H9 (cell line): ENCODE measurements around the gene IFI27L1. TPM values are rescaled to one million over a fixed set of nuclear protein-coding genes. Genes with fewer than 3 reads are reported as not detected.

Source experiments
- DNase-seq: peaks from one replicate; pipeline ENCODE4 v3.0.0-alpha.2; 2017
- H2AFZ ChIP-seq: one replicate; pipeline ENCODE4 v1.6.1; 2013; ENCODE audit warnings: mild to moderate bottlenecking, low read length, control low read depth, moderate library complexity
- H2AK5ac ChIP-seq: 2 replicates; pipeline ENCODE4 v1.6.1; 2013; ENCODE audit warnings: low read length, control low read depth, mixed read lengths; ENCODE audit not compliant: insufficient read length
- H2BK120ac ChIP-seq: one replicate; pipeline ENCODE4 v1.6.1; 2013; ENCODE audit warnings: low read depth, mild to moderate bottlenecking, low read length, control low read depth, inconsistent platforms; ENCODE audit not compliant: poor library complexity, severe bottlenecking
- H2BK12ac ChIP-seq: 2 replicates; pipeline ENCODE4 v1.6.1; 2013; ENCODE audit warnings: low read length, control low read depth, mixed read lengths, low read depth; ENCODE audit not compliant: insufficient read length
- H2BK15ac ChIP-seq: 2 replicates; pipeline ENCODE4 v1.6.1; 2013; ENCODE audit warnings: low read depth, low read length, control low read depth
- H2BK20ac ChIP-seq: one replicate; pipeline ENCODE4 v1.6.1; 2013; ENCODE audit warnings: low read depth, mild to moderate bottlenecking, low read length, control low read depth, inconsistent platforms; ENCODE audit not compliant: poor library complexity, severe bottlenecking
- H2BK5ac ChIP-seq: 2 replicates; pipeline ENCODE4 v1.6.1; 2013; ENCODE audit warnings: low read length, control low read depth, mixed read lengths; ENCODE audit not compliant: insufficient read length
- H3K14ac ChIP-seq: 2 replicates; pipeline ENCODE4 v1.6.1; 2013; ENCODE audit warnings: low read length, control low read depth; ENCODE audit not compliant: insufficient read depth
- H3K18ac ChIP-seq: 2 replicates; pipeline ENCODE4 v1.6.1; 2013; ENCODE audit warnings: low read depth, mild to moderate bottlenecking, mixed read lengths, low read length, control low read depth; ENCODE audit not compliant: insufficient read length
- H3K23ac ChIP-seq: 2 replicates; pipeline ENCODE4 v1.6.1; 2013; ENCODE audit warnings: low read length, control low read depth, mixed read lengths, low read depth; ENCODE audit not compliant: insufficient read length
- H3K23me2 ChIP-seq: 2 replicates; pipeline ENCODE4 v1.6.1; 2013; ENCODE audit warnings: low read depth, mild to moderate bottlenecking, mixed read lengths, low read length, control low read depth; ENCODE audit not compliant: insufficient read length, poor library complexity, severe bottlenecking
- H3K27ac ChIP-seq: 2 replicates; pipeline ENCODE4 v1.5.1; 2013; ENCODE audit warnings: low read length, control low read depth, mixed read lengths, low read depth; ENCODE audit not compliant: insufficient read length
- H3K27me3 ChIP-seq: 2 replicates; pipeline ENCODE4 v1.6.1; 2013; ENCODE audit warnings: low read length, control low read depth, inconsistent platforms; ENCODE audit not compliant: insufficient read depth
- H3K4ac ChIP-seq: 2 replicates; pipeline ENCODE4 v1.6.1; 2013; ENCODE audit warnings: low read depth, mild to moderate bottlenecking, control low read depth, inconsistent platforms, low read length, moderate library complexity
- H3K4me1 ChIP-seq: 2 replicates; pipeline ENCODE4 v1.6.1; 2013; ENCODE audit warnings: low read length, control low read depth, inconsistent platforms; ENCODE audit not compliant: insufficient read depth
- H3K4me2 ChIP-seq: 2 replicates; pipeline ENCODE4 v1.6.1; 2013; ENCODE audit warnings: low read length, control low read depth, mixed read lengths; ENCODE audit not compliant: insufficient read length, insufficient read depth
- H3K56ac ChIP-seq: 2 replicates; pipeline ENCODE4 v1.6.1; 2013; ENCODE audit warnings: low read depth, mild to moderate bottlenecking, mixed read lengths, low read length, control low read depth; ENCODE audit not compliant: insufficient read length
- H3K79me1 ChIP-seq: 2 replicates; pipeline ENCODE4 v1.6.1; 2013; ENCODE audit warnings: low read depth, mild to moderate bottlenecking, moderate library complexity, low read length, control low read depth, inconsistent platforms; ENCODE audit not compliant: insufficient read depth, poor library complexity, severe bottlenecking
- H3K79me2 ChIP-seq: 2 replicates; pipeline ENCODE4 v1.6.1; 2013; ENCODE audit warnings: low read length, control low read depth, inconsistent platforms; ENCODE audit not compliant: insufficient read depth
- H3K9ac ChIP-seq: 2 replicates; pipeline ENCODE4 v1.6.1; 2013; ENCODE audit warnings: low read length, control low read depth, mixed read lengths; ENCODE audit not compliant: insufficient read length; ENCODE audit errors: extremely low read depth
- H3K9me3 ChIP-seq: one replicate; pipeline ENCODE4 v1.6.1; 2013; ENCODE audit warnings: low read depth, low read length, inconsistent platforms; ENCODE audit not compliant: control insufficient read depth
- H3T11ph ChIP-seq: one replicate; pipeline ENCODE4 v1.6.1; 2013; ENCODE audit warnings: mild to moderate bottlenecking, low read length, control low read depth, inconsistent platforms
- H4K20me1 ChIP-seq: one replicate; pipeline ENCODE4 v1.6.1; 2013; ENCODE audit not compliant: control insufficient read depth, insufficient read length, insufficient read depth
- H4K5ac ChIP-seq: 2 replicates; pipeline ENCODE4 v1.6.1; 2013; ENCODE audit warnings: low read depth, mild to moderate bottlenecking, mixed read lengths, low read length, control low read depth; ENCODE audit not compliant: insufficient read length
- H4K8ac ChIP-seq: replicated peaks from 2 replicates; pipeline ENCODE4 v1.6.1; 2013; ENCODE audit warnings: low read length, control low read depth, mixed read lengths, low read depth; ENCODE audit not compliant: insufficient read length
- H4K91ac ChIP-seq: 2 replicates; pipeline ENCODE4 v1.6.1; 2013; ENCODE audit warnings: low read depth, mild to moderate bottlenecking, moderate library complexity, mixed read lengths, low read length, control low read depth; ENCODE audit not compliant: insufficient read length
- H3K27ac Mint-ChIP-seq, 3 experiments: 2 replicates in 2 of 3; 3 replicates in 1 of 3; pipeline ENCODE4 v1.8.0; 2020 to 2021; ENCODE audit warnings: mixed read lengths in 3 of 3, mild to moderate bottlenecking in 1 of 3, moderate library complexity in 1 of 3
- H3K27me3 Mint-ChIP-seq: 2 replicates; pipeline ENCODE4 v1.8.0; 2021; ENCODE audit warnings: low read depth, mild to moderate bottlenecking, moderate library complexity, mixed read lengths
- H3K36me3 Mint-ChIP-seq, 3 experiments: 2 replicates in 2 of 3; 3 replicates in 1 of 3; pipeline ENCODE4 v1.8.0; 2020 to 2021; ENCODE audit warnings: low read depth in 3 of 3, mixed read lengths in 3 of 3; ENCODE audit not compliant: insufficient read depth in 1 of 3
- H3K4me1 Mint-ChIP-seq, 2 experiments: 2 replicates each; pipeline ENCODE4 v1.8.0; 2020; ENCODE audit warnings: mixed read lengths in 2 of 2
- H3K4me3 Mint-ChIP-seq, 2 experiments: 2 replicates in 1 of 2; 3 replicates in 1 of 2; pipeline ENCODE4 v1.8.0; 2020 to 2021; ENCODE audit warnings: mild to moderate bottlenecking in 2 of 2, mixed read lengths in 2 of 2, moderate library complexity in 1 of 2
- H3K9me3 Mint-ChIP-seq, 2 experiments: 2 replicates in 1 of 2; 3 replicates in 1 of 2; pipeline ENCODE4 v1.8.0; 2020; ENCODE audit warnings: mild to moderate bottlenecking in 2 of 2, mixed read lengths in 2 of 2, moderate library complexity in 1 of 2
- WGBS: extraction: QIAGEN DNeasy Blood & Tissue Kit; methylation state at CpG from one replicate; pipeline ENCODE4 v1.1.7; 2013; ENCODE audit warnings: missing lambda C conversion rate, low lambda C conversion rate, mixed read lengths; ENCODE audit not compliant: insufficient read length; ENCODE audit errors: extremely low coverage; 5-methylcytosine and 5-hydroxymethylcytosine counted together
- total RNA-seq: library from RNA; stranded (reverse); gene quantifications from 2 replicates; pipeline ENCODE4 v1.2.1, GENCODE V29; 2021
- TF ChIP-seq, protein P1 (sequence below): fragments of 200-600 bp; sonication (generic); conservative IDR thresholded peaks from 3 replicates; pipeline ENCODE4 v1.8.0; 2021; ENCODE audit warnings: antibody characterized with exemption, mild to moderate bottlenecking

The IFI27L1 gene
- total RNA-seq, 1 experiment from 2014 or later = 27.4 TPM

DNA sequence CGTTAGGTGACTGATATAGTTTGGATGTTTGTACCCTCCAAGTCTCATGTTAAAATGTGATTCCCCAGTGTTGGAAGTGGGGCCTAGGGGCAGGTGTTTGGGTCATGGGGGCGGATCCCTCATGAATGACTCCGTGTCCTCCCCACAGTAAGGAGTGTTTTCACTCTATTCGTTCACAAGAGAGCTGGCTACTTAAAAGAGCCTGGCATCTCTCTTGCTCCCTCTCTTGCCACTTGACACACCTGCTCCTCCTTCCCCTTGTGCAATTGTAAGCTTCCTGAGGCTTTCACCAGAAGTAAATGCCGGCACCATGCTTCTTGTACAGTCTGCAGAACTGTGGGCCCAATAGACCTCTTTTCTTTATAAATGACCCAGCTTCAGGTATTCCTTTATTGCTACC lies 45.7 kb downstream of the IFI27L1 start:
- Histone ChIP-seq H2BK120ac (no peak overlapping the region), H4K20me1 (no peaks in the 10 kb centered on the region), H3K9ac (no peak overlapping the region), H3K4ac (no peak overlapping the region), H3K23me2 (peaks cover 7% of the 10 kb centered on the region), H4K8ac (no peak overlapping the region), H3K27ac (no peak overlapping the region), H3K23ac (no peak overlapping the region), H3K79me1 (no peaks in the 10 kb centered on the region), H2BK20ac (no peak overlapping the region), H3K56ac (no peak overlapping the region), H3K27me3 (no peaks in the 10 kb centered on the region), H3K79me2 (no peaks in the 10 kb centered on the region), H3K14ac (no peak overlapping the region), H2BK15ac (no peak overlapping the region), H2AFZ (no peak overlapping the region), H2BK12ac (no peak overlapping the region), H3K4me2 (no peak overlapping the region), H2AK5ac (no peak overlapping the region), H4K5ac (no peak overlapping the region), H2BK5ac (no peak overlapping the region), H3K18ac (no peak overlapping the region), H3K9me3 (no peaks in the 10 kb centered on the region), H4K91ac (no peak overlapping the region), H3K4me1 (no peaks in the 10 kb centered on the region; the same call in 1 of the 2 replicates), H3T11ph (no peak overlapping the region)
- H3K4me3 Mint-ChIP-seq = no peak overlapping the region
- H3K9me3 Mint-ChIP-seq = no peaks in the 10 kb centered on the region
- WGBS = no CpG with 5 or more reads among the region's 5 CpGs
- peak; percentile 2 for DNase-seq
- no peaks in the 10 kb centered on the region for H3K36me3 Mint-ChIP-seq
- H3K27me3 Mint-ChIP-seq = peaks cover 8% of the 10 kb centered on the region
- no peak overlapping the region for H3K27ac Mint-ChIP-seq
- TF ChIP-seq, protein P1, sequence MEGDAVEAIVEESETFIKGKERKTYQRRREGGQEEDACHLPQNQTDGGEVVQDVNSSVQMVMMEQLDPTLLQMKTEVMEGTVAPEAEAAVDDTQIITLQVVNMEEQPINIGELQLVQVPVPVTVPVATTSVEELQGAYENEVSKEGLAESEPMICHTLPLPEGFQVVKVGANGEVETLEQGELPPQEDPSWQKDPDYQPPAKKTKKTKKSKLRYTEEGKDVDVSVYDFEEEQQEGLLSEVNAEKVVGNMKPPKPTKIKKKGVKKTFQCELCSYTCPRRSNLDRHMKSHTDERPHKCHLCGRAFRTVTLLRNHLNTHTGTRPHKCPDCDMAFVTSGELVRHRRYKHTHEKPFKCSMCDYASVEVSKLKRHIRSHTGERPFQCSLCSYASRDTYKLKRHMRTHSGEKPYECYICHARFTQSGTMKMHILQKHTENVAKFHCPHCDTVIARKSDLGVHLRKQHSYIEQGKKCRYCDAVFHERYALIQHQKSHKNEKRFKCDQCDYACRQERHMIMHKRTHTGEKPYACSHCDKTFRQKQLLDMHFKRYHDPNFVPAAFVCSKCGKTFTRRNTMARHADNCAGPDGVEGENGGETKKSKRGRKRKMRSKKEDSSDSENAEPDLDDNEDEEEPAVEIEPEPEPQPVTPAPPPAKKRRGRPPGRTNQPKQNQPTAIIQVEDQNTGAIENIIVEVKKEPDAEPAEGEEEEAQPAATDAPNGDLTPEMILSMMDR = no peak
- peaks cover 16% of the 10 kb centered on the region in 2 experiments for H3K4me1 Mint-ChIP-seq
